T1000 (cell line): ENCODE data around the gene PLCH2.

Source experiments
- DNase-seq: peaks from one replicate; lab custom pipeline; 2025; ENCODE audit warnings: mixed read lengths; lab: John Stamatoyannopoulos, UW

Gene PLCH2

GRCh38 chr1:2477791-2478499 is 1.9 kb downstream of the PLCH2 start:
- DNase-seq: no peak

- DNase-seq: no peak
Measured at GRCh38 chr1:2479186-2479585, 3.1 kb downstream of the PLCH2 start.

GRCh38 chr1:2479618-2480017 is 3.5 kb downstream of the PLCH2 start:
- DNase-seq: no peak

- DNase-seq: no peak
Measured at GRCh38 chr1:2480236-2480985, 4.3 kb downstream of the PLCH2 start.

GRCh38 chr1:2480986-2481364 is 4.9 kb downstream of the PLCH2 start:
- DNase-seq: no peak

DNA sequence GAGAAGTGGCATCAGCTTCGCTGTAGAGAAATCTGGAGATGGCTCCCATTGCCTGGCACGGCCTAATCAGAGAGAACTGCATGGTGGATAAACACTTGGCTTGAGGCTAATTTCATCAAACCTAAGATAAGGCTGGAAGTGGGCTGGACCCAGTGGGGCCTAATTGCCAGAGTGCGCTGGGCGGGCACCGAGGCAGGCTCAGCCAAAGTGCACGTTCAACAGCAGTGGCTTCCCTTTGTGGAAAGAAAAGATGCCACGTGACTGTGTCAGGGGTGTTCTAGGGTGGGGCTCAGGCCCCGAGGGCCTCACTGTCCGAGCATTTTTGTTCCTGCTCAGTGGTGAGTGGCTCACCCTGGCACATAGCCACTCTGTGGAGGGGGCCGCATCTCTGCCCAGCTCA is 5.8 kb downstream of the PLCH2 start:
- peak; percentile 63 for DNase-seq

- DNase-seq: no peak
Measured at GRCh38 chr1:2482588-2482987, 6.5 kb downstream of the PLCH2 start.

DNA sequence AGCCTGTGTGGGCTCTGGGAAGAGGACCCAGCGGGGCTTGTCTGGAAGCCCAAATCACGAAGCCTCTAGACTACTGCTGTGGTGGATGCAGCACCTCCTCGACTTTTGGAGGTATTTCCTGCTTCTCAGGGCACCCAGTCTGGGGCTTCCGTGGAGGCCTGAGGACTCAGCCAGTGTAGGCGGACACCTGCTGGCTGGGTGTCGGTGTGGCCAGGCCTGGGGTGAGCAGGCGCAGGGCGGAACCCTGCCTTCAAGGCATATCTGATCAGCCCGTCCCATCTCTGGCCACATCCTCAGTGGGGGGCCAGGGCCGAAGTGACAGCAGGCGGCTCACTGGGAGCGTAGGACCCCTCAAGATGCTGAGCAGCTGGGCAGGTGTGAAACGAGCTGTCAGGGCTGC is 6.9 kb downstream of the PLCH2 start:
- DNase-seq: no peak

GRCh38 chr1:2483970-2484369 is 7.9 kb downstream of the PLCH2 start:
- DNase-seq: no peak

DNA sequence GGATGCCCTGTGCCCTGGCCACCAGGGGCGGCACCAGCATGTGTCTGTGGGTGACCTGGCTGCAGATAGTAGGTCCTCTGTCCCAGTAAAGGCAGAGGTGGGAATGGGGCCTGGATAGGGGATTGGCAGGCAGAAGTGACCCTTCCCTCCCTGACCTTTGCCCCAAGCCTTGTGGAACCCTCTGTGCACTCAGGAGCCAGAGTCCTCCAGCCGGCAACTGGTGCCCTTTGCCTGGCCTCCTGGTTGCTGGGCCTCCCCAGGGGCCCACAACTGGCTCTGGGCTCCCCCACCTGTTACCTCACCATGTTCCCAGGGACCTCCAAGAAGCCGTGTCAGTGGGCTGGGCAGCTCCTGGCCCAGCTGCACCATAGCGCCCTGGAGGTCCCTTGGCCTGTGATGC is 10.0 kb downstream of the PLCH2 start:
- DNase-seq: no peak

DNA sequence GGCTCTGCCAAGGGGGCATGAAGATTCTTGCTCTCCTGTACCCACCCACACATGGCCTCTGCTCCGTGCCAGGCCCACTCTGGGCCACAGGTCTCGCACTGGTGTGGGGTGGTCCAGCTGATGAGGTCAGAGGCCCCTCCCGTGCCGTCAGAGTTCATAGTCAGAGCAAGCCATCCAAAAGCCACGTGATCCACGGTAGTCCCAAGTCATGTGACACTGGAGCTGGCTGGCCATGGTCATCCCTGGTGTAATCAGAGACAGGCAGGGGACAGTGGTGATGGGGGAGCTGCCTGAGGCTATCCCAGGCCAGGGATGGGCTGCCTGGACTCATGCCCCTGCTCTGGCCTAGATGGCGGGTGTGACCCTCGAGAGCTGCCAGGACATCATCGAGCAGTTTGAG is 10.5 kb downstream of the PLCH2 start:
- DNase-seq: no peak

DNA sequence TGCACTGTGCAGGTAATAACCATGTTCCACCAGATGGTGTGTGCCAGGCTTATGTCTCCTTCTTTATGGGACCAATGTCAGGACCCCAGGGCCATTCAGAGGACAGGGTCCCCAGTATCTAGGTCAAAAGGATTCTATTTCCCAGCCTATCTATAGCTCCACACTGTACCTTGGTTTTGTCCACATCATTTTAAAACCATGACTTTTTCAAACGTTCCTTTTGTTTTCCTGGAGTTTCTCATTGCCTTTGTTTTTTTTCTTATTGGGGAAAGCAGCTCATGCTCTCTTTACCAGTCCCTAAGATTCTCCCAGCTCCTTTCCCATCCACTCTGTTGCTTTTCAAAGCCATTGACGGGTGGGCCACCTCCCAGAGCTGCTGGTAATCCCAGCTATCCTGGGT is 12.6 kb downstream of the PLCH2 start:
- no peak for DNase-seq

GRCh38 chr1:2489615-2490014 is 13.5 kb downstream of the PLCH2 start:
- no peak for DNase-seq

DNA sequence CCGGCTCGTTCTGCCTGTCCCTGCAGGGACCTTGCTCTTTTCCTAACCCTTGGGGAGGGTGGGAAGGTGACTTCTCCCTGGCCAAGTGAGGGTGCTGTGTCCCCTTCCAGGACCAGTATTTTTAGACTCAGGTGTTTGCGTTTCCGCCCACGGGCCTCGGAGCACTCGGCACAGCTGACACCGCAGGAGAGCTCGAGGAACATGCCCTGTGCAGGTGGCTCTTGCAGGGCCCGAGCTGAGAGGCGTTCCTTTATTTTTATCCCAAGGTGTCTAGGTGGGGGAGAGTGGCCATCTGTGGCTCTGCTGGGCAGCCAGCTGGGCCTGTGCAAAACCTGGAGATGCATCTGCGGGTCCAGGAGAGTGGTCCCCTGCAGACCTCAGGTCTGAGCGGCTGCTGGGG is 16.0 kb downstream of the PLCH2 start:
- DNase-seq: no peak

DNA sequence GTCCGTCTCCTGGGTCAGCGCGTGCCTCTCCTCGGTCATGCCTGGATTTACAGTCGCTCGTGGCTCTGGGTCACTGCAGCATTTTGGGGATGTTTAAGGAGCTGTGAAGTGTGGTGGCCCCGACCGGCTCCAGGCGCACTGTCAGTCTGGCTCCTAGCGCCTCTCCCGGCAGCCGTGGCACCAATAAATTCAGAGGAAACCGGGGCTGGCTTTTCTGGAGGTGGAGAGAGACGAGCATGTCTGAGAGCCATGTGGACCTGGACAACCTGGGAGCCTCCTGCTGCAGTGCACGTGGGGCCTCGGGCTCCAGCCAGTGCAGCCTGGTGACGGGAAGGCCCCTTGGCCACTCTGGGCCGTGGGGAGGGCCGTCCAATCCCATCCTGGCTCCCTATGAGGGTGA is 17.1 kb downstream of the PLCH2 start:
- DNase-seq: no peak

- DNase-seq: no peak
Measured at GRCh38 chr1:2493691-2494322, 17.7 kb downstream of the PLCH2 start.

GRCh38 chr1:2494323-2494693 is 18.2 kb downstream of the PLCH2 start:
- DNase-seq: peak; percentile 77

DNA sequence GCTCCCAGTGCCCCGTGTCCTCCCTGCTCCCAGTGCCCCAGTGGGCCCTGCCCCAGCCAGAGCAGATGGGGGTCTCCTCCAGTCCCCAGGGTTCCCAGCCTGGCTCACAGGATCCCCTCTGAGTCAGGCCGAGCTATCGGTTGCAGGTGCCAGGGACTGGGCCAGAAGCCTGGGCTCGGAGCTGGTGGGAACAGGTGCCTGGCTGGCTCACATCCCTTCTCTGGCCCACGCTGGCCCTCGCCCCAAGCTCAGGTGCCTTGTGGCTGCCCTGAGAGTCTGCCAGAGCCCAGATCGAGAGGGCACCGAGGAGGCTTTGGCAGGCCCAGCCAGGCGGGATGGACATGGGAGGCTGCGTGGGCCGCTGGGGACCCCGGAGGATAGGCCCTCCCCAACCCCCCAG is 18.9 kb downstream of the PLCH2 start:
- DNase-seq: no peak

GRCh38 chr1:2495546-2495945 is 19.5 kb downstream of the PLCH2 start:
- DNase-seq: no peak

DNA sequence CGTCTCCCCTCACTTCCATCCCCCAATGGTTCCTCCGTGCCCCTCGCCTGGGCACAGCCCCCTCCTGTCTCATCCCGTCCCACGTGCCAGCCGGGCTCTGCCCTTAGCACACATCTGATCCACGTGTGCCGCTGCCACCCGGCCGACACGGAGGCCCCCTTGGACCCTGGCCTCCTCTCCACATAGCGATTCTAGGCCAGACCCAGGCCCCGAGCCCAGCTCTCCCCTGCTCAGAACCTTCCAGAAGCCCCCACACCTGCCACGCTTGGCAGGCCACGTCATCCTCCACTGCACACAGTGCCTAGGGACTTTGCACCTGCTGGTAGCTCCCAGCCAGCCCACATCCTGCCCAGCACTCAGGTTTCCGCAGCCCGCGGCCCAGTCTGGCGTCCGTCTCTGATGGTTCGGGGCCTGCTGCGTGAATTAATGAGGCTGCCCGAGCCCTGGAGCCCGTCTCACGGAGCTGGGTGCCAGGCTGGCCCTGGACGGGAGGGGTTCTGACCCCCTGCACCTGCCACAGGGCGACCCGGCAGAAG is 20.1 kb downstream of the PLCH2 start:
- DNase-seq: no peak

GRCh38 chr1:2496746-2497145 is 20.7 kb downstream of the PLCH2 start:
- DNase-seq: no peak

DNA sequence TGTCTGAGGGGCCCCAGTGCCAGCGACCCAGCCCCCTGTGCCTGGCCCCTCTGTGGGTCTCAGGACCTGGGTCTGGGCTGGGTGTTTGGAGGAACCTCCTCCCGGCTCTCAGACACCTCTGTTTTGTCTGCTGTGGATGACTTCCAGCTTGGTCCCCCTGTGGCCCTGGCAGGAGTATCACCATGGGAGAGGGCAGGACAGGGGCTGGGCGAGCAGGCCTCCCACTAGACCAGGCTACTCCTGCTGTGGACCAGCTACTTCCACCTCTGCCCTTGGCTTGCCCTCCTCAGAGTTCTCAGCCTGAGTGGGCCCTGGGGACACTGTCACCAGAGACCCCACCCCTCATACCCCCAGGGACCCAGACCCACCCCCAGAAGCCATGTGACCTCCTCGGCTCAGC is 21.8 kb downstream of the PLCH2 start:
- no peak for DNase-seq

GRCh38 chr1:2498648-2499047 is 22.6 kb downstream of the PLCH2 start:
- DNase-seq: no peak
